ENCODE measurements around the gene IFNL4. TPM values are rescaled to one million over a fixed set of nuclear protein-coding genes. Genes with fewer than 3 reads are reported as not detected.
"Not testable (repeated sequence)": the region's sequence is repeated elsewhere in the genome, so short reads cannot be mapped to it uniquely, and the experiment has no call there.

Gene IFNL4
- total RNA-seq, 4 donors from 2014 or later, result not detected

DNA sequence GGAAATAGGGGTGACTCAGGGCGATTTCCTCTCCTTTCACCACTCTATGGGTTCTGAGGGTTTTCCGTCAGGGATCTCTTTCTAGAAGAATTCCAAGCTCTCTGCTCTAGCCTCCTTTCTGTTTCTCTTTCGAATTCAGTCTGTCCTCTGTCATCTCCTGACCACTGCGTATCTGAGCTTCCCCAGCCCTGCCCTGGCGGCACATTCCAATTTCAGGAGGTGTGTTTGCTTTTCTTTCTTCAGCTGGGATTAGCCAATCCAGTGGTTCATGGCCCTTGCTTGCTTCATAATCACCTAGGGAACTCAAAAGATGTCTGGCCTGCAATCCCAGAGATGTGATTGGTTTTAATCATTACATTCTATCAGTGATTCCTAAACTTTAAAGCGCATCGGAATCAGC, 28.9 kb upstream of the IFNL4 start:
- TF ChIP-seq, protein P1, sequence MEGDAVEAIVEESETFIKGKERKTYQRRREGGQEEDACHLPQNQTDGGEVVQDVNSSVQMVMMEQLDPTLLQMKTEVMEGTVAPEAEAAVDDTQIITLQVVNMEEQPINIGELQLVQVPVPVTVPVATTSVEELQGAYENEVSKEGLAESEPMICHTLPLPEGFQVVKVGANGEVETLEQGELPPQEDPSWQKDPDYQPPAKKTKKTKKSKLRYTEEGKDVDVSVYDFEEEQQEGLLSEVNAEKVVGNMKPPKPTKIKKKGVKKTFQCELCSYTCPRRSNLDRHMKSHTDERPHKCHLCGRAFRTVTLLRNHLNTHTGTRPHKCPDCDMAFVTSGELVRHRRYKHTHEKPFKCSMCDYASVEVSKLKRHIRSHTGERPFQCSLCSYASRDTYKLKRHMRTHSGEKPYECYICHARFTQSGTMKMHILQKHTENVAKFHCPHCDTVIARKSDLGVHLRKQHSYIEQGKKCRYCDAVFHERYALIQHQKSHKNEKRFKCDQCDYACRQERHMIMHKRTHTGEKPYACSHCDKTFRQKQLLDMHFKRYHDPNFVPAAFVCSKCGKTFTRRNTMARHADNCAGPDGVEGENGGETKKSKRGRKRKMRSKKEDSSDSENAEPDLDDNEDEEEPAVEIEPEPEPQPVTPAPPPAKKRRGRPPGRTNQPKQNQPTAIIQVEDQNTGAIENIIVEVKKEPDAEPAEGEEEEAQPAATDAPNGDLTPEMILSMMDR (IDR thresholded peaks at IDR 0.05; ENCODE audit: low read depth), result no peak

DNA sequence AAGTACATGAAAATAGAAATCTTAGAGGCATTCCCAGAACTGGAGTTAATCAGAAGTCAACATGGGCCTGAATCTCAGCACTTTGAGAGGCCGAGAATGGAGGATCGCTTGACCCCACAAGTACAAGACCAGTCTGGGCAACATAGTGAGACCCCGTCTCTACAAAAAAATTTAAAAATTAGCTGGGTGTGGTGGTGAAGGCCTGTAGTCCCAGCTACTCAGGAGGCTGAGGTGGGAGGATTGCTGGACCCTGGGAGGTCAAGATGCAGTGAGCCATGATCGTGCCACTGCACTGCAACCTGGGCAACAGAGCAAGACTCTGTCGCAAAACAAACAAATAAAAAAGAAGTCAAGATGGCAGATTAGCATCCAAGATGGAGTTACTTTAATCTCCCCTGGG, 28.1 kb upstream of the IFNL4 start:
- TF ChIP-seq, protein P1 (IDR thresholded peaks at IDR 0.05; ENCODE audit: low read depth), result no peak

DNA sequence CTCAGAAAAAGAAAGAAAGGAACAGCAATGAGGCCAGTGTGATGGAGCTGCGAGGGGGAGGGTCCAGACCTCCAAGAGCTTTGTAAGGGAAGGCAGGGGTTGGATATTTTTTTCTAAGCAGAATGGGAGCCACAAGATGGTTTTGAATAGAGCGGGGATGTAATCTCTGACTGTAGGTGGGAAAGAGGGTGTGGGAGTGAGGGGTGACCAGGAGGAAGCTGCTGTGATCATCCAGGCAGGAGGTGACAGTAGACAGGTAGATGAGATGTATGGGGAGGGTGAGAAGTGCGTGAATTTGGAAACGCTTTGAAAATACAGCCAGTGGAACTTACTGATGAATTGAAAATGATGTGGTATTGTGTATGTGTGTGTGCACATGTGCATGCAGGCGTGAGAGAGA, 26.9 kb upstream of the IFNL4 start:
- TF ChIP-seq, protein P1 (IDR thresholded peaks at IDR 0.05; ENCODE audit: low read depth), result no peak

DNA sequence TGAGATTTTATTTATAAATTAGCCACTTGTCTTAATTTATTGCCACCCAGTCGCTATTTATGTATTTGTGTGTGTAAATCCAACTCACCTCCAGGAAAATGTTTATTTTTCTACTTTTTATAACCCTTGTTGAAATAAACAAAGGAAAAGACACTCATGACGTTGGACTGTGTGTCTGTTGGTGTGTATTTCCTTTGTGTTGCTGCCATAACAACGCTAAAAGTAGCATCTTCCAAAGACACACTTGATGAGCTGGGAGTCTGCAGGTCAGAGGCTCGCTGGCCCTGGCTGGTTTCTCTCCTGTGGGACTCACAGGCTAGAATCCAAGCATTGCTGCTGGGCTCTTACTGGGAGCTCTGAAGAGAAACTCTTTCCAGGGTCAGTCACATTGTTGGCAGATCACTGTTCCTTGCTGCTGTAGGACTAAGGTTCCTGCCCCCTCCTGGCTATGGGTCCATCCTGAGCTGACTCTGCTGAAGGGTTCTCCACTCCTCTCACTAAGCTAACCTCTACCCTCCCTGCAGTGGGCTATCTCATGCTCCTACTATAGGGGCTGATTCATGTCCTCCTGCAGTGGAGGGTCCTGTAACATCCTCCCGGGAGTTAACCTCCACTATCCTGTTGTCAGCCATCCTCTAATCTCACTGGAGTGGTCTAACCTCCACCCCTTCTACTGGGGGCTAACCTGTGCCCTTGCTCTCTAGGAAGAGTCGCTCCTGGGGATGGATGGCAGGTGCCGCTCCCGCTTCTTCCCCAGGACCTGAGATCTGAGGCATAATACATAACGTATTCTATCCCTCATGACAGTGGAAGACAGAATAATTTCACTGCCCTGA, 21.6 kb upstream of the IFNL4 start:
- TF ChIP-seq, protein P1 (IDR thresholded peaks at IDR 0.05; ENCODE audit: low read depth), result no peak

DNA sequence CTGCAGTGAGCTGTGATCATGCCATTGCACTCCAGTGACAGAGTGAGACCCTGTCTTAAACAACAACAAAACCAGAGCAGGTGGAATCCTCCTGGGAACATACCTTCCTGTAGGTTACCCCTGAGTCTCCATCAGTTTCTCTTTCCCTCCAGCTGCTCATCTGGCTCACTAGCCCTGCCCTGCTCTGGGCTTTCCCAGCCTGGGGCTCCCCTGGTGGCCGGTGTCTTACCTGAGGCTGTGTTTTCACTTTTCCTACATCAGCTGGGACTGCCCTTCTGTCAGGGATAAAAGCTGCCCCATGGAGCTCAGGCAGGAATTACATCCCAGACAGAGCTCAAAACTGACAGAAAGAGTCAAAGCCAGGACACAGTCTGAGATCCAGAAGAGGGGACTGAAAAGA, 19.4 kb upstream of the IFNL4 start, which contains the start of gene IFNL2:
Gene IFNL2, plus strand, starts transcription at position 312 of the 400 bp plus-strand sequence. CDS start 173 bp downstream, outside the sequence.
- TF ChIP-seq, protein P1 (IDR thresholded peaks at IDR 0.05; ENCODE audit: low read depth), result not testable (repeated sequence)

DNA sequence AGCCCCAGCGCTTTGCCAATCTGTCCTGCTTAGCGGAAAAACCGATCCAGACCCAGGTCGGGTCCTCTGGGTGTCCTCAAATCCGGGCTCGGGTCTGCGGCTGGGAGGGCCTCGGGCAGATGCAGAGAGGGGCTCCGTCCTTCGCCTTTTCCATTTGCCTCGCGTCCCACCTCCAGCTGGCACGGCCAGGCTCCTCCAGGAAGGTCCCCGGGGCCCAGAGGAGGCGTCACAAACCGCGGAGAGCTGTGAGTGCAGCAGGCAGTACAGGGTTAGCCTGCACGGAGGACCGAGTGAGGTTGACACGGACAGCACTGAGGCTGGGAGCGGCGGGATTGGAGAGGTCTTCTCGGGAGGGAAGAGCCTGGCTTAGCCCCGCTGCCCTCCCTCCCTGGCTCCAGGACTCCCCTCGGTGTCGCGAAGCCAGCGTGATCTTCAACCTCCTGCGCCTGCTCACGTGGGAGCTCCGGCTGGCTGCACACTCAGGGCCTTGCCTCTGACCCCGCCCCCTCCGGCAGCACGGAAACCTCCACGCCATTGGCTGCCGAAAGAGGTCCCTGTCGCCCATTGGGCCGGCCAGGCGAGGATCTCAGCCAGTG, 16.8 kb upstream of the IFNL4 start:
- TF ChIP-seq, protein P1 (IDR thresholded peaks at IDR 0.05; ENCODE audit: low read depth), result no peak
